Glomerular visceral epithelial cell (primary cell): Measurements from ENCODE around the gene JAGN1.
A peak's percentile ranks its signal among the peaks of the same experiment; 100 is the strongest.
"Not testable (repeated sequence)": the region's sequence is repeated elsewhere in the genome, so short reads cannot be mapped to it uniquely, and the experiment has no call there.

Source experiments
- DNase-seq: peaks from one replicate; pipeline ENCODE4 v3.0.0-alpha.2; 2016; ENCODE audit errors: extremely low spot score

JAGN1 gene

DNA sequence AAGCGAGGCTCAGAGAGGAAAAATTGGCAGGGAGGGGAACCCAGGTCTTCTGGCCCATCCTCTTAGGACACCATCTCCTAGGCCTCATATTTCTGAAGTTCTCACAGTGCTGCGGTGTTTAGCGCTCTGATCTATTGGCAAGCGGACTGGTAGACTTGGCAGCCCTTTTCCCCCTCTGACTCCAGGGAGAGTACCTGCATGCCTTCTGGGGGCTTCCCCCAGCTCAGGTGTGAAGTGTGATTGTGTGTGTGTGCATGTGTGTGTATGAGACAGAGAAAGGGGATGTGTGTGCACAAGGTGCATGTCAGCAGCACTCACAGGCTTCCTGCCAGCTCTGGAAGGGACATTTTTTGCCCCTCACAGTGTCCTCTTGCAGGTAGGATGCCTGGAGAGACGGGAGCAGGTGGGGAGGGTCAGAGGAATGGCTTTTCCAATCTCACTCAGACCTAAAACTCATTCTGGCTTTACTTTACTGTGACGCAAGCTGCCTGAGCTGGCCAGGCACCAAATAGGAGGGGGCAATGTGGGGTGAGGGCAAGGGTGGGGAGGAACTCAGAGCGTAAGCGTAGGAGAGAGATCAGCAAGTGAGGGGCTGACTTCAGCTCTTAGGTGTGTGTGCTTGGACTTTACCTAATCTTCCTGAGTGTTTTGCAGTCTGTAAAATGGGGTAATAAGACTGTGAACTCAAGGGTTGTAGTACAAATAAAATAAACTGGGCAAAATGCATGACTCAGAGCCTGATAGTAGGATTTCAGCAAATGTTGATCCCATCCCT, 8.2 kb downstream of the JAGN1 start:
- DNase-seq = no peak

GRCh38 chr3:9899289-9899791, 8.9 kb downstream of the JAGN1 start:
- no peak for DNase-seq

DNA sequence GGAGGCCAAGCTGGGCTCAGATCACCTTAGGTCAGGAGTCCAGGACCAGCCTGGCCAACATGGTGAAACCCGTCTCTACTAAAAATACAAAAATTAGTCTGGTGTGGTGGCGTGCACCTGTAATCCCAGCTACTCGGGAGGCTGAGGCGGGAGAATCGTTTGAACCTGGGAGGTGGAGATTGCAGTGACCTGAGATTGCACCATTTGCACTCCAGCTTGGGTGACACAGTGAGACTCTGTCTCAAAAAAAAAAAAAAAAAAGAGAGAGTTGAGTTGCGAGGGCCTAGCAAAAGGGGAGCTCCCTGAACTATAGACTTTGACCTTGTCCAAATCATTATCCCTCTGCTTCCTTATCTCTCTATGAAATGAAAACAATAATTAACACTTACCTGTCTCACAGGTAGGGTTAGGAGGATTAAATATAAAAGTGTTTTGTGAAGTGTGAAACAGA, 10.6 kb downstream of the JAGN1 start:
- not testable (repeated sequence) for DNase-seq

DNA sequence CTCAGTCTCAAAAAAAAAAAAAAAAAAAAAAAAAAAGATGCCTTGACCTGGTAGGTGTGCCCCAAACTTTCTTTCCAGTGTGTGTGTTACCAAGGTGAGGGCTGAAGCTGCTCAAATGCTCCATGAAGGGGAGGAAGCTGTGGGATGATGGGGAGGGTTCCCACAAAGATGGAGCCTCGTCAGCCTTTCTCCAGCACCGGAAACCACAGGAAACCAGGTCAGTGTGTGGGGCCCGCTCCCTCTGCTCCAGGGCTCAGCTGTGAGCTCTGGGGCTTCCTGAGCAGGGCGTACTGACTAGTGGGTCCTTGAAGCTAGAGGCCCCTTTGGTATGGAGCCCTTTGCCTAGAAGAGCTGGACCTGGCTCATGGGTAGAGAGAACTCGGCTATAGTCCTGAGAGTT, 11.6 kb downstream of the JAGN1 start:
- no peak for DNase-seq

- DNase-seq = no peak
Measured at GRCh38 chr3:9902372-9903237, 12.2 kb downstream of the JAGN1 start, which contains the start of gene IL17RE. Gene IL17RE, plus strand, starts transcription at chr3:9902848. Its CDS starts 85 bp downstream, at chr3:9902933.

DNA sequence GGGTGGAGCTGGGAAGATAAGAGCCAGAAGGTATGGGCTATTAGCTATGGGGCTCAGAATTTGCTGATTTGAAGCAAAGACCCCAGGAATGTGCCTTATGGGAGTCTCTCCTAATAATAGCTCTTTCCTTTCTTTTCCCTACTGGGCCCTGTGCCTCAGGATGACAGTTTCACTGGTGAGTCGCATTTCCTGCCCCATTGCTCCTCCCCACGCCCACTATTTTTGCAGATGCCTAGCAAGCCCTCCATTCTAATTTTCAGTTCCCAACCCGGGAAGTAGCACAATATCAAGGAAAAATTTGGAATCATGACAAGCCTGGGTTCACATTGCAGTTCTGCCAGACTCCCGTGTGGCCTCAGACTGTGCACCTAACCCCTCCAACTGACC, 12.8 kb downstream of the JAGN1 start:
- DNase-seq = no peak

DNA sequence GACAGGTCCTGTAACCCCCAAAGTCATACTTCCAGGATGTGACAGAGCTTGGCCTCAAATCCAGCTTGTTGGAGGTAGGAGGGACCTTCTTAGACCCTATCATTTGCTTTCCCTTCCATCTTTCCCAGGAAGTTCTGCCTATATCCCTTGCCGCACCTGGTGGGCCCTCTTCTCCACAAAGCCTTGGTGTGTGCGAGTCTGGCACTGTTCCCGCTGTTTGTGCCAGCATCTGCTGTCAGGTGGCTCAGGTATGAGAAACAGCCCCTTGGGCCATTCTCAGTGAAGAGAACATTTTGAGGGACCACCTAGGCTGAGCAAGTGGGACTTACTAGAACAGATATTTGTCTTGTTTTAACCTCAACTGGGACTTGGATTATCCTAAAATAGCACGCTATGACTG, 13.5 kb downstream of the JAGN1 start:
- no peak for DNase-seq

- DNase-seq = no peak
Measured at GRCh38 chr3:9906480-9906879, 16.1 kb downstream of the JAGN1 start.

DNA sequence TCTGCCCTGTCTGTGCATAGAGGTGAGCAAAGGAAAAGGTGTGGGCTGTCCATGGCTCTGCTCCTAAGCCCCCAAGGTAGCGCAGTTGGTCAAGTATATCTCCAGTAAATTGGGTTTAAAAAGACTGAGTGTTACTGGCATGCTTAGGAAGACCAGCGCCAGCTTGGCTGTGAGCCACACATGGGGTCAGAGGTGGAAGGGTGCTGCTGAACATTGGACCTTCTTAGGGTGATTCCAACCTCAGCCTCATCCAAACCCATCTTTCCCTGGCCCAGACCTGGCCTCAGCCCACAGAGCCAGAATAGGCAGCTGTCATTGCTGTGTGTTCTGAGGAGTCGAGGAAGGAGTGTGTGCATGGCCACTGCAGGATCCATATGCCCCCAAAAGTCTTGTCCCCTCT, 17.9 kb downstream of the JAGN1 start:
- DNase-seq = no peak

- no peak for DNase-seq
Measured at GRCh38 chr3:9909221-9910013, 19.0 kb downstream of the JAGN1 start.

- no peak for DNase-seq
Measured at GRCh38 chr3:9911863-9912262, 21.5 kb downstream of the JAGN1 start.

GRCh38 chr3:9912294-9912935, 22.0 kb downstream of the JAGN1 start:
- DNase-seq = peak; percentile 35

GRCh38 chr3:9913601-9914000, 23.2 kb downstream of the JAGN1 start:
- DNase-seq = no peak

DNA sequence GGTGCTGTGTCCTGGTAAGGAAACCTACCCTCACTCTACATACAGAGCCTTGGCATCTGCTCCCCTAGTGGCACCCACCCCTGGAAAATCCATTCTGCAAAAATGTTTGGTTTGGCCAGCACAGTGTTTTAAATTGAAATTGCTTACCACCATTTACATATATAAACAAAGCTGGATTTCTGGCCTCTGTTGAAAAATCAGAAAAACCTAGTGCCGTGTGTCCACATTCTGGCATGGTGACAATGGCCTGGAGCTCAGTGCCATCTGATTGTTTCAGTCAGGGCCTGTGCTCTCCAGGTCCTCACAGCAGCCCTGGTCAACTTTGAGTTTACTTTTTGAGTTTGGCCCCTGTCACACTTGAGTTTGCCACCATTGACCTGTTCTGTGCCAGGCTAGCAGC, 23.6 kb downstream of the JAGN1 start:
- DNase-seq = no peak

DNA sequence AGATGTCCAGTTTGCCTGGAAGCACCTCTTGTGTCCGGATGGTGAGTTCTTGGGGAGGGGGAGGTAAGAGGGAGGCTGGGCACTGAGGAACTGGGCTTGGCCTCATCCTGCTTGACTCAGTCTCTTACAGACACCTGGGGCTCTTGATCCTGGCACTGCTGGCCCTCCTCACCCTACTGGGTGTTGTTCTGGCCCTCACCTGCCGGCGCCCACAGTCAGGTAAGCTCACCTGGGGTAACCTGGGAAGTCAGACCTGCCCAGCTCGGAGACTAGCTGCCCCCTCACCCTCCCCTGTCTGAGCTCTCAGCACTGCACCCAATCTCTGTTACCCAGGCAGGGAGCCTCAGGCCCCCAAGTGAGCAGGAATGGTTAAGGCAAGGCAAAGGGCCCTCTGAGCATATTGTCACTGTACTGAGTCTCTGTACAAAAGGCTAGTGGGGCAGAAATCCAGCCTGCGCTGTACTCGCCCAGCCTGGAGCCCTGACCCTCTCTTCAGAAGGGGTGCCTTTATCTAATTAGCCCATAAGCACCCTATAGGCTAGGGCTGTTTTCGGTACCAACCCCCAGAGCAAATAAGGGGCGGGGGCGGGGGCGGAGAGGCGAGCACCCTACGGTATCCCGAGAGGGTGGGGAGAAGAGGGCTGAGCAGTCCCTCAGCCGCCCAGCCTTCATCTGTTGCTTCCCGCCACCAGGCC, 24.3 kb downstream of the JAGN1 start:
- DNase-seq = peak; percentile 44

DNA sequence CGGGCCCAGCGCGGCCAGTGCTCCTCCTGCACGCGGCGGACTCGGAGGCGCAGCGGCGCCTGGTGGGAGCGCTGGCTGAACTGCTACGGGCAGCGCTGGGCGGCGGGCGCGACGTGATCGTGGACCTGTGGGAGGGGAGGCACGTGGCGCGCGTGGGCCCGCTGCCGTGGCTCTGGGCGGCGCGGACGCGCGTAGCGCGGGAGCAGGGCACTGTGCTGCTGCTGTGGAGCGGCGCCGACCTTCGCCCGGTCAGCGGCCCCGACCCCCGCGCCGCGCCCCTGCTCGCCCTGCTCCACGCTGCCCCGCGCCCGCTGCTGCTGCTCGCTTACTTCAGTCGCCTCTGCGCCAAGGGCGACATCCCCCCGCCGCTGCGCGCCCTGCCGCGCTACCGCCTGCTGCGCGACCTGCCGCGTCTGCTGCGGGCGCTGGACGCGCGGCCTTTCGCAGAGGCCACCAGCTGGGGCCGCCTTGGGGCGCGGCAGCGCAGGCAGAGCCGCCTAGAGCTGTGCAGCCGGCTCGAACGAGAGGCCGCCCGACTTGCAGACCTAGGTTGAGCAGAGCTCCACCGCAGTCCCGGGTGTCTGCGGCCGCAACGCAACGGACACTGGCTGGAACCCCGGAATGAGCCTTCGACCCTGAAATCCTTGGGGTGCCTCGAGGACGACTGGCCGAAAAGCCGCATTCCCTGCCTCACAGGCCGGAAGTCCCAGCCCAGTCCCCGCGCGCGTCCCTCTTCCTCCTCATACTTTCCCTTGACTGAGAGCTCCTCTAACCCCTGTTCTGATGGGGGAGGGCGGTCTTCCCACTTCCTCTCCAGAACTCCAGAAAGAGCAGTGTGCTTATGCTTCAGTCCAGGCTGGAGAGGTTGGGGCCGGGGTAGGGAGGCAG, 25.1 kb downstream of the JAGN1 start:
- DNase-seq = peak; percentile 60

DNA sequence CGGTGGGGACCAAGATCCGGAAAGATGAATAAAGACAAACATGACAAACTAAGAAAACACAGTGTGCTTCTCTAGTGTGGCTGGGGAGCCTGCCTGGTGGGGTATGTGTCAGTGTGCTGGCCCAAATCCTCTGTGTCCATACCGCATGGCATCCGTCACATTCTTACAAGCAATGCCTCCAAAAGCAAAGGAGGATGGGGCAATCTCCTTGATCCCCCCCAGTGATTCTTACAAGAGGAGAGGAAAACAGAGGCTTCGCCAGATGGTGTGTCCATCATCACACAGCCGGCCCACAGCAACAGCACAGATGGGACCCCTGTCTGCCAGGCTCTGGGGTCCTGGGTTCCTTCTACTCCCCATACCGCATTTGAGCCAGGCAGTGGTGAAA, 25.9 kb downstream of the JAGN1 start:
- DNase-seq = peak; percentile 17

- peak; percentile 94 for DNase-seq
Measured at GRCh38 chr3:9916734-9917680, 26.6 kb downstream of the JAGN1 start, which contains the start of gene IL17RC. Gene IL17RC, plus strand, starts transcription at chr3:9917098. Its CDS starts 218 bp downstream, at chr3:9917316.
